Mucosa of stomach (tissue), 1 donor: ENCODE data around the gene KDM2B.

ENCODE experiments used
- H3K27me3 ChIP-seq: one replicate; pipeline ENCODE4 v1.7.0; 2013; ENCODE audit warnings: mild to moderate bottlenecking, low read length; ENCODE audit not compliant: control insufficient read depth, insufficient read depth
- H3K36me3 ChIP-seq: one replicate; pipeline ENCODE4 v1.7.0; 2013; ENCODE audit warnings: low read length; ENCODE audit not compliant: control insufficient read depth, insufficient read depth
- H3K4me1 ChIP-seq: one replicate; pipeline ENCODE4 v1.7.0; 2013; ENCODE audit warnings: mild to moderate bottlenecking, low read length; ENCODE audit not compliant: control insufficient read depth, insufficient read depth
- H3K4me3 ChIP-seq: one replicate; pipeline ENCODE4 v1.7.0; 2013; ENCODE audit warnings: low read length
- H3K9ac ChIP-seq: one replicate; pipeline ENCODE4 v1.7.0; 2013; ENCODE audit warnings: mild to moderate bottlenecking, low read length, moderate library complexity
- H3K9me3 ChIP-seq: one replicate; pipeline ENCODE4 v1.7.0; 2013; ENCODE audit warnings: mild to moderate bottlenecking, low read length, moderate library complexity; ENCODE audit not compliant: control insufficient read depth
- donor health status: Pancreatic carcinoma.

The KDM2B gene

GRCh38 chr12:121581686-121582429 is 1.0 kb upstream of the KDM2B start:
- Histone ChIP-seq H3K4me3 (peak overlapping the region; percentile 32), H3K36me3 (no peaks in the 10 kb centered on the region), H3K9me3 (no peaks in the 10 kb centered on the region), H3K27me3 (no peaks in the 10 kb centered on the region), H3K9ac (peak overlapping the region; percentile 51), H3K4me1 (peaks cover 30% of the 10 kb centered on the region)

DNA sequence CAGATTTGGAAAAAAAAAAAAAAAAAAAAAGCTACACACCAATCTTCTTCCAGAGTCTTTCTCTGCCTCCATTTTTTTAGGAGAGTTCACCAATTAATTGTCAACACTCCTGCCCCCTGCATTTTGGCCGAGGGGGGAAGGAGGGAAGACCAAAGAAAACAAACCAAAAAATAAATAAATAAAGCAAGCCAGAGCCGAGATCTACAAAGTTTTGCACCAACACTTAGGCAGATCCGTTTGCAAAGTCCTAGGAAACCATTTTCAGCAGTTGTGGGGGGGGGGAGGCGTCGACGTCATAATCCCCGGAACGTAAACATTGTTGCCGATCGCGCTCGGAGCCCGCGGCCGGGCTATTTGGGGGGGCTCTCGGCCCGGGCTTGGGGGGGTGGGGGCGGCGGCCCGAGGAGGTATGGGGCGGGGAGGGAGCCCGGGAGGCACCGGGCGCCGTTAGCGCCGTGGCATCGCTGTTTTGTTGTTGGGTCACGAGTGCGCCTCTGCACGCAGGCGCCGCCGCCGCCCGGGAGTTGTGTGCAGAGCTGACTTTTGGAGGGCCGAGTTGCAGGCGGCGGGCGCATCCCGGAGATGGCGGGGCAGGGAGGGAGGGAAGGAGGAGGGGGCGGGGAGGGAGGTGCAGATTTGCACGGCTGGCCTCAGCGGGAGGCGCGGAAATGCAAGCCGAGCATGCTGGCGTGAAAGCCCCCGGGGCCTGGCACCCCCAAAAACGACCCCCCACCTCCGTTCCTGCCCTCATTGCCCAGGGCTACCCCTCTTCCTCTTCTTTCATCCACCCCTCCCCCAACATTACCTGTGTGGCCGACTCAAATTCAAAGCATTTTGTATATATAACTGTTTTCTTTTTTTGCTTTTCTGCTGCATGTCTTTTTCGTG is 598 bp downstream of the KDM2B start:
- H3K4me1 ChIP-seq: peaks cover 35% of the 10 kb centered on the region
- no peaks in the 10 kb centered on the region for H3K9me3 ChIP-seq
- H3K27me3 ChIP-seq: no peaks in the 10 kb centered on the region
- peak overlapping the region; percentile 32 for H3K4me3 ChIP-seq
- no peaks in the 10 kb centered on the region for H3K36me3 ChIP-seq
- H3K9ac ChIP-seq: peak overlapping the region; percentile 73

GRCh38 chr12:121579190-121579791 is 1.5 kb downstream of the KDM2B start:
- peaks cover 35% of the 10 kb centered on the region for H3K4me1 ChIP-seq
- no peaks in the 10 kb centered on the region for H3K36me3 ChIP-seq
- no peaks in the 10 kb centered on the region for H3K27me3 ChIP-seq
- peak overlapping the region; percentile 56 for H3K4me3 ChIP-seq
- H3K9ac ChIP-seq: peak overlapping the region; percentile 73
- no peaks in the 10 kb centered on the region for H3K9me3 ChIP-seq

- Histone ChIP-seq H3K36me3 (no peaks in the 10 kb centered on the region), H3K27me3 (no peaks in the 10 kb centered on the region), H3K4me1 (peaks cover 35% of the 10 kb centered on the region), H3K9me3 (no peaks in the 10 kb centered on the region), H3K9ac (peak overlapping the region; percentile 73), H3K4me3 (peak overlapping the region; percentile 56)
Measured at GRCh38 chr12:121578230-121579189, 2.3 kb downstream of the KDM2B start.

DNA sequence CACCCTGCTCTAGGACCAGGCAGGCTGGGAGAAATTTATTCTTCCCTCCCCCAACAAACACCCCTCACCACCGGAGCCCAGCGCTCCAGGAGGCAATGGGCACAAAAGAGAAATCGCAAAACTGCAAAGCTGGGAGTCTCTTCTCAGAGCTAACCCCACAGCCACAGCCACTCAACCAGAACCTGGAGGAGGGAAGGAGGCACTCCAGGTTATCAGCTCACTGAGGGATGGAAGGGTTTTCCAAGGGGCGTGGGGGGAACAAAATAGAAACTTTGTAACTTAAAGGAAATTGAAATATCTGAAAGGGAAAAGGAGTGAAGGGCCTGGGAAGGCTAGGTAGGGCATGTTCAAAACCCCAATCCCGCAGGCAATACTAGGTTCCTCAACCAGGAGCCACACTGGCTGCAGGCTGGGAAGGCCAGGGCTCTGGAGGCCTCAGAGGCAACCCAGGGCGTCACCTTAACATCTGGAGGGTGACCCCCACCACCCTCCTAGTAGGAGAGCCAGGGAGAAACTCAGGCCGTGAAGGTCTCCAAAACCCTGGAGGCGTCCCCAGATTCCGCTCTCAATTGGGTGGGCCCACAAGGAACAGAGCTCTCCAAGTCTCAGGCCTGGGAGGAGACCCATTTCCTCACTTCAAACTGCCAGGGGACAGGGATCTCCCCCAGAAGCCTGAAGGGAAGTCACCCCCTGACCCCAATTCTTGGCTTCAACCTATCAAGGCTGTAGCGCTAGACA is 3.2 kb downstream of the KDM2B start:
- H3K4me1 ChIP-seq: peaks cover 32% of the 10 kb centered on the region

DNA sequence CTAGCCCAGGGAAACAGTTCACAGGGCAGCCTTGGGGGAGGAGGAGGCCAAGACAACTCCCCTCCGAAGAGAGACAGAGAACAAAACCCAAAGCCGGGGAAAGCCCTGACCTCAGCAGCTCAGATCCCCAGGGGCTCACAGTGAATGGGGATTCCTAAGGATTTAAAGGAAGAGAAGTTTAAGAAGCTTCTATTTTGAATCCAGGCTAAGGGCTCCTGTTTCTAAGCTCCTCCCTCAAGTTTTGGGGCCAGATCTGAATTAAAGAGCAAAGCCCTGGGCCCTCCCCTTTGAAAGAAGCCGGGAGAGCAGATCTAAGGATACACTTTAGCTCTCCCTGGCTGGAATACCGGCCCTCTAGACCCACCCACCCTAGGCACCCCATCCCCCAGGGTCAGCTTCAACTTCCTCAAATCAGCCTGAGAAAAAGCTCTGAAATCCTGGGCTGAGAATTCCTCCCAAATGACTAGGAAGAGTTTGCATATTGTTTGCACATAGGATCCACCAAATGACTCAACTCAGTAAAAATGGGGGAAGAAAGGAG is 3.9 kb downstream of the KDM2B start:
- H3K4me1 ChIP-seq: peaks cover 25% of the 10 kb centered on the region
- H3K27me3 ChIP-seq: no peaks in the 10 kb centered on the region
- H3K36me3 ChIP-seq: no peaks in the 10 kb centered on the region
- H3K9ac ChIP-seq: no peak overlapping the region
- H3K9me3 ChIP-seq: no peaks in the 10 kb centered on the region
- H3K4me3 ChIP-seq: no peak overlapping the region

More for the DNA sequence above, 3.2 kb downstream of the KDM2B start:
- H3K27me3 ChIP-seq: no peaks in the 10 kb centered on the region
- H3K9me3 ChIP-seq: no peaks in the 10 kb centered on the region
- H3K36me3 ChIP-seq: no peaks in the 10 kb centered on the region
- no peak overlapping the region for H3K4me3 ChIP-seq
- peak overlapping the region; percentile 73 for H3K9ac ChIP-seq

GRCh38 chr12:121575952-121576625 is 4.7 kb downstream of the KDM2B start:
- H3K9me3 ChIP-seq: no peaks in the 10 kb centered on the region
- H3K4me1 ChIP-seq: peaks cover 17% of the 10 kb centered on the region
- no peak overlapping the region for H3K9ac ChIP-seq
- H3K36me3 ChIP-seq: no peaks in the 10 kb centered on the region
- no peak overlapping the region for H3K4me3 ChIP-seq
- H3K27me3 ChIP-seq: no peaks in the 10 kb centered on the region

GRCh38 chr12:121575051-121575450 is 5.8 kb downstream of the KDM2B start:
- Histone ChIP-seq H3K36me3 (no peaks in the 10 kb centered on the region), H3K9me3 (no peaks in the 10 kb centered on the region), H3K9ac (no peak overlapping the region), H3K4me1 (peaks cover 12% of the 10 kb centered on the region), H3K27me3 (no peaks in the 10 kb centered on the region), H3K4me3 (no peak overlapping the region)

GRCh38 chr12:121574025-121574424 is 6.8 kb downstream of the KDM2B start:
- peaks cover 12% of the 10 kb centered on the region for H3K4me1 ChIP-seq
- no peaks in the 10 kb centered on the region for H3K27me3 ChIP-seq
- no peak overlapping the region for H3K9ac ChIP-seq
- H3K9me3 ChIP-seq: no peaks in the 10 kb centered on the region
- H3K36me3 ChIP-seq: no peaks in the 10 kb centered on the region
- no peak overlapping the region for H3K4me3 ChIP-seq

- H3K36me3 ChIP-seq: no peaks in the 10 kb centered on the region
- H3K9ac ChIP-seq: no peak overlapping the region
- H3K27me3 ChIP-seq: no peaks in the 10 kb centered on the region
Measured at GRCh38 chr12:121571920-121572319, 8.9 kb downstream of the KDM2B start.

More at GRCh38 chr12:121571920-121572319, 8.9 kb downstream of the KDM2B start:
- no peak overlapping the region for H3K4me3 ChIP-seq
- H3K9me3 ChIP-seq: no peaks in the 10 kb centered on the region
- H3K4me1 ChIP-seq: peaks cover 5% of the 10 kb centered on the region
